ENCODE results near the gene WDR1.

The WDR1 gene

DNA sequence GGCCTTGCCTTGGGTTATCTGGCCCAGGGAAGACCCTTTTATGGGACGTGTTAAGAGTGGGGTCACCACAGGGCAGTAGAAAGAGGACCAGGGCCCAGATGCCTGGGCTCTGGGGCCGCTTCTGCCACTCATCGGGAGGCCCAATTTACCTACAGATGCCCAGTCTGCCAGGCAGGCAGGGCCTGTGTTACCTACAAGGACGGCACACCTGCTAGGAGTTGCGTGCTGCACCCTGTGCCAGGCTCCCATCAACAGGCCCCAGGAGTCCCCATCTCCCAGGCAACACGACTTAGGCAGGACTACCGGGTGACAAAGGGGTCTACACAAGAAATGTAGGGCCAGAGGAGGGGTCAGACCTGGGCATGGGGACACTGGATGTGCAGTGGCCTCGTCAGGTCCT lies 34.6 kb downstream of the WDR1 start:
- WGBS, 2 experiments (ENCODE audit: insufficient coverage in 2 of 2), result 94 to 95% methylated on average over 7 to 8 of the region's 8 CpGs
- Histone ChIP-seq H3K4me3 (ENCODE audit: extremely low read depth, insufficient read depth, low read length, poor library complexity, severe bottlenecking) (no peak overlapping the region), H3K27ac (ENCODE audit: low read depth, low read length, severe bottlenecking) (no peak overlapping the region), H3K4me1 (ENCODE audit: control insufficient read depth, insufficient read depth, low read length, poor library complexity, severe bottlenecking) (no peaks in the 10 kb centered on the region), H3K9me3 (ENCODE audit: control insufficient read depth, low read length) (no peaks in the 10 kb centered on the region), H3K36me3 (ENCODE audit: control insufficient read depth, insufficient read depth, low read length) (peaks cover 99% of the 10 kb centered on the region)

DNA sequence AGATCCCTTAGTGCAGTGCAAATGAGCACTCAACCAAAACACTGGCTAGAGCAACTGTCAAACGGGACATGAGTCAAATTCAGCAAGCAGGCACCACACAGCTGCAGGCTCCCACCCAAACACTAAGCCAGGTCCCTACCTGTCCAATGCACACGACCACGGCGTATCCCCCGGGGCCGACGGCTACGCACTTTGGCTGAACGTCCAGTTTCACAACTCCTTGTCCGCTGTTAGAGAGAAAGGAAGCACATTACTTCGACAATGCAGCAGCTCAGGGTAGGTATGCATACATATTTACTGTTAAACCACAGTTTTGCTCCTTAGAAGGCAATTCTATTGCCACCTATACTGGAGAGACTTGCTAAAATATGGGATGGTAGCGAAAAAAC lies 35.4 kb downstream of the WDR1 start:
- no peak overlapping the region for H3K4me3 ChIP-seq (ENCODE audit: extremely low read depth, insufficient read depth, low read length, poor library complexity, severe bottlenecking)
- peaks cover 99% of the 10 kb centered on the region for H3K36me3 ChIP-seq (ENCODE audit: control insufficient read depth, insufficient read depth, low read length)
- WGBS, 2 experiments (ENCODE audit: insufficient coverage in 2 of 2), result 95 to 99% methylated on average over 10 of the region's 12 CpGs
- H3K9me3 ChIP-seq (ENCODE audit: control insufficient read depth, low read length), result no peaks in the 10 kb centered on the region
- H3K27ac ChIP-seq (ENCODE audit: low read depth, low read length, severe bottlenecking), result no peak overlapping the region
- H3K4me1 ChIP-seq (ENCODE audit: control insufficient read depth, insufficient read depth, low read length, poor library complexity, severe bottlenecking), result no peaks in the 10 kb centered on the region

DNA sequence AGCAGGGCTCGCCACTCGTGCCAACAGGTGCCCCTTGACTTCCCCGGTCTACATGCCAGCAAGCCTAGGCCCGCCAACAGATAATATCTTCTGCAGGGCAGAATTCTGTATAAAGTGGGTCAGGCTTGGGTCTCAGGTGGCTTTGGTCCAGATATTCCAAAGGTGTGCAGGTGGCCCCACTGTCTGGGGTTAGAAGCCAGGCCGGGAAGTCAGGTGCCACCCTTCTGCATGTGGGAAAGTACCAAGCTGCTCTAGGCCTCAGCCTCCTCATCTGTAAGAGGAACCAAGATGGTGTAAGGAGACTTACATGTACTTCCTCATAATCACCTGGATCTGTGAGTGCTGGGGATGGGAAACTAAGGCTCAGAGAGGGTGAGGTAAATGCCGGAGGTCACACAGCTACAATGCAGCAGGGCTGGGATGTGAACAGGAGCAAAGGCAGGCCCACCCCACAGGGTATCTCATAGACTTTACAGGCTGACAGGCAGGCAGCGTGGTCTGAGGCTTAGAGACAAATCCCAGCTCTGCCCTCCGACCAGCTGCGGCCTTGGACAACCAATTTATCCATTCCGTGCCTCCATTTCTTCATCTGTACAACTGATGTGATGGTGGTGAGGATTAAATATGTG lies 35.9 kb downstream of the WDR1 start:
- H3K9me3 ChIP-seq (ENCODE audit: control insufficient read depth, low read length), result no peaks in the 10 kb centered on the region
- H3K27ac ChIP-seq (ENCODE audit: low read depth, low read length, severe bottlenecking), result no peak overlapping the region
- H3K36me3 ChIP-seq (ENCODE audit: control insufficient read depth, insufficient read depth, low read length), result peaks cover 99% of the 10 kb centered on the region
- no peak overlapping the region for H3K4me3 ChIP-seq (ENCODE audit: extremely low read depth, insufficient read depth, low read length, poor library complexity, severe bottlenecking)
- 93 to 96% methylated on average over 6 to 9 of the region's 10 CpGs for WGBS, 2 experiments (ENCODE audit: insufficient coverage in 2 of 2)
- H3K4me1 ChIP-seq (ENCODE audit: control insufficient read depth, insufficient read depth, low read length, poor library complexity, severe bottlenecking), result peaks cover 4% of the 10 kb centered on the region

DNA sequence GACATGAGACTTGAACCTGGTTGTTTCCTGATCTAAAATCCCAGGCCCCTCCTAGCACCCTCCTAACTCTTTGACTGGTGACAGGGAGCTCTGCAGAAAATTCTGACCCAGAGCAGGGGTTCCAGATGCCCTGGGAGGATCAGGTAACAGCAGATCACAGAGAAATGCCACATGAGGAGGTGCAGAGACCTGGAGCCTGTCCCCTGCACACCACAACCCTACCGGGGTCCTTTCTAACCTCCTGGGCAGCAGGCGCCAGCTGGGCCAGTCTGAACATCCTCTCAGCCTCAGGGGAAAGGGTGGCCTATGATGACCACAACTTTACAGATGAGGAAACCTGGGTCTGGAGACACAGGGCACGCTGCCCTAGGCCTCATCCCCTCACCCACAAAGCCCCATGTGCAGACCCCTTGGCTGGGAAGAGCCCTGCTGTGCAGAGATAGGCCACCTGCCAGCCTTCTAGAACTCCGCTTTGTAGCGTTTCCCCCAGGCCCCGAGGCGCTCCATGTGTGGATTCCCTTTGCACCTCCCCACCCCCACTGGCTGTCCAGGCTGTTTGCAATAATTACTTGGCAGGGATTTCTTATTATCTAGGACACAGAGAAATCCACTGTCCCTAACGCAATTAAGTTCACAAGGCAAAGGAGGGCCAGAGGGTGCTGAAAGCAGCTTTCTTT lies 36.5 kb downstream of the WDR1 start:
- Histone ChIP-seq H3K36me3 (ENCODE audit: control insufficient read depth, insufficient read depth, low read length) (peaks cover 99% of the 10 kb centered on the region), H3K4me3 (ENCODE audit: extremely low read depth, insufficient read depth, low read length, poor library complexity, severe bottlenecking) (no peak overlapping the region), H3K9me3 (ENCODE audit: control insufficient read depth, low read length) (no peaks in the 10 kb centered on the region), H3K4me1 (ENCODE audit: control insufficient read depth, insufficient read depth, low read length, poor library complexity, severe bottlenecking) (peaks cover 8% of the 10 kb centered on the region), H3K27ac (ENCODE audit: low read depth, low read length, severe bottlenecking) (no peak overlapping the region)
- 94 to 98% methylated on average over 7 of the region's 8 CpGs for WGBS, 2 experiments (ENCODE audit: insufficient coverage in 2 of 2)

DNA sequence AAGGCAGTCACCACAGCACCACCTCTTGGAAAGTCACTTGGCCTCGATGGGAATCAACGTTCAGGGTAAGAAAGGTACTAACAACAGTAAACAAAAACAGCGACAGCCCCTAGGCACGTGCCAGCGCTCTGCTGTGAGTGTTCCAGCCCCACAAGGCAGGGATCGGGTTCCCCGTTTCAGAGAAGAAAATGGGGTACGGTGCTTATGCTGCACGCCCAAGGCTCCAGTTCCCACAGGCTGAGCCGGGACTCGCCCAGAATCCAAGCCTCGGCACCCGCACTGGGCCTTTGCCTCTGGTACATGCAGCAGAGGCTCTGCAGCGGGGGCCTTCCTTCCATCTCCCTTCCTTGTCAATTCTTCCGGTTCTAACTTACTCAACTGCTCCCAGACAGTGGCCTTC lies 37.3 kb downstream of the WDR1 start:
- peaks cover 12% of the 10 kb centered on the region for H3K4me1 ChIP-seq (ENCODE audit: control insufficient read depth, insufficient read depth, low read length, poor library complexity, severe bottlenecking)
- WGBS, 2 experiments (ENCODE audit: insufficient coverage in 2 of 2), result 88 to 91% methylated on average over 15 of the region's 15 CpGs
- H3K9me3 ChIP-seq (ENCODE audit: control insufficient read depth, low read length), result no peaks in the 10 kb centered on the region
- peaks cover 99% of the 10 kb centered on the region for H3K36me3 ChIP-seq (ENCODE audit: control insufficient read depth, insufficient read depth, low read length)
- H3K27ac ChIP-seq (ENCODE audit: low read depth, low read length, severe bottlenecking), result no peak overlapping the region
- H3K4me3 ChIP-seq (ENCODE audit: extremely low read depth, insufficient read depth, low read length, poor library complexity, severe bottlenecking), result no peak overlapping the region

DNA sequence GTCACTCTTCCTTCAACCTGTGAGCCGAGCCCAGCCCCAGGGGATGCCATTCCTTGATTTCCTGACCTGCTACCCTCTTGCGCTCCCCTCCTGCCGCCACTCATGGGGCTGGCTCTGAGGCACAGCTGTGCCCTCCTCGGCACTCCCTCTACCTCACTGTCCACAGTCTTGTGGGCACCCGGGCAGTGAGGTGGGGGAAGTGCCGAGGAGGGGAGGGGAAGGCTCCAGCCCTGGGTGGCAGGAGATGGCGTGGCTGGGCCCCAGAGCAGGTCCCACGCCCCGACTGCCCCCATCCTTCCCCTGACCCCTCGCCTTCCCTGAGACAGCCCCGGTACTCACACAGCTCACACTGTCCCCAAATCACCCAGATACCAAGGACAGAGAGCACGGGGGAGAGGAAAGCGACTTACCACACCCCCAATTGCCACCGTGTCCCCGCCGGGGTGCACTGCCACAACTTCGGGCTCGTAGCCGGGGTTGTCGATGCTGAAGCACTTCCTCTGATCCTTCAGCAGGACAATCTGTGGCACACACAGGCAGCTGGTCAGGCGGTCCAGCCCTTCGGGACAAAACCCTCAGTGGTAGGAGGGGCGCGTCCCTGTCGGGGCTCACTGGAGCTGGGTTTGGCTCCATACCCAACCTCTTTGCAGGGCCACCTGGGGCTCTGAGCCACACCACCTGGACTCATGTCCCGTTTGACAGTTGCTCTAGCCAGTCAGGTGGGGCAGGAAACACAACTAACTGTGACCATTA lies 37.9 kb downstream of the WDR1 start:
- 96 to 98% methylated on average over 15 to 19 of the region's 26 CpGs for WGBS, 2 experiments (ENCODE audit: insufficient coverage in 2 of 2)
- Histone ChIP-seq H3K9me3 (ENCODE audit: control insufficient read depth, low read length) (no peaks in the 10 kb centered on the region), H3K36me3 (ENCODE audit: control insufficient read depth, insufficient read depth, low read length) (peaks cover 99% of the 10 kb centered on the region), H3K4me1 (ENCODE audit: control insufficient read depth, insufficient read depth, low read length, poor library complexity, severe bottlenecking) (peaks cover 12% of the 10 kb centered on the region), H3K27ac (ENCODE audit: low read depth, low read length, severe bottlenecking) (no peak overlapping the region), H3K4me3 (ENCODE audit: extremely low read depth, insufficient read depth, low read length, poor library complexity, severe bottlenecking) (no peak overlapping the region)

DNA sequence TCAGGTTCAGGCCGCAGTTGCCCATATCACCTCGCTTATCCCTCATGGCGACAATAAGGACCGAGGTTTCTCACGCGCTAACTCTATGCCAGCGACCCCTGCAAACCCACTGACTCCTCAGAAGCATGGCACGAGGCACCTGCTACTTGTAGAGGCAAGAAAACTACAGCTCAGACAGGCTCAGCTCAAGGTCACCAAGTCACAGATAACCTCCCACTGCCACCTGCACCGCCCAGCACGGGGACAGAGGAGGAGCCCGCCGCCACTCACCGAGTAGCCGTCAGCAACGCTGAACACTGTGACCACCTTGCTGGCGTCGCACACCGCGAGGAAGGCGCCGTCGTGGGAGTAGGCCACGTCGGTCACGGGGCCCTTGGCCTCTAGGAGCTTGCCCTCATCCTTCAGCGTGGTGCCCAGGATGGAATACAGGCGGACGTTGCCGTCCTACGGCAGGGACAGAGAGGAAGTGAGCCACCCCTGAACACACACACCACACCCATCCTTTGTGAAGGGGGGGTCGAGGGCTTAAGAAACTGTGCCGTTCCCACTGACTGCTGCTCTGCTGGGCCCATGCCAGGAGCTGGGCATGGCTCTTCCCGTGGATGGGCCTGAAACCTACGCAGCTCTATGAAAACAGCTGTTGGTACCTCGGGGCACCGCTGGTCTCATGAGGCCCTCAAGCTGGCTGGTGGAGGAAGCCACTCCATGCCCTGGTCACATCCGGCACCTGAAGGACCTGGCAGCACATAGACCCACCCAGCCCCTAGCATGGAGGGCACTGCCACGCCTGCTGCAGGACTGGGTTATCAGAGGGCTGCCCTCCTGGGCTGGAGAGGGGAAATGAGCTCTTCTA lies 38.9 kb downstream of the WDR1 start:
- Histone ChIP-seq H3K27ac (ENCODE audit: low read depth, low read length, severe bottlenecking) (no peak overlapping the region), H3K4me1 (ENCODE audit: control insufficient read depth, insufficient read depth, low read length, poor library complexity, severe bottlenecking) (peaks cover 12% of the 10 kb centered on the region), H3K36me3 (ENCODE audit: control insufficient read depth, insufficient read depth, low read length) (peaks cover 97% of the 10 kb centered on the region), H3K9me3 (ENCODE audit: control insufficient read depth, low read length) (no peaks in the 10 kb centered on the region), H3K4me3 (ENCODE audit: extremely low read depth, insufficient read depth, low read length, poor library complexity, severe bottlenecking) (no peak overlapping the region)
- 96% methylated on average over 26 to 29 of the region's 38 CpGs for WGBS, 2 experiments (ENCODE audit: insufficient coverage in 2 of 2)

DNA sequence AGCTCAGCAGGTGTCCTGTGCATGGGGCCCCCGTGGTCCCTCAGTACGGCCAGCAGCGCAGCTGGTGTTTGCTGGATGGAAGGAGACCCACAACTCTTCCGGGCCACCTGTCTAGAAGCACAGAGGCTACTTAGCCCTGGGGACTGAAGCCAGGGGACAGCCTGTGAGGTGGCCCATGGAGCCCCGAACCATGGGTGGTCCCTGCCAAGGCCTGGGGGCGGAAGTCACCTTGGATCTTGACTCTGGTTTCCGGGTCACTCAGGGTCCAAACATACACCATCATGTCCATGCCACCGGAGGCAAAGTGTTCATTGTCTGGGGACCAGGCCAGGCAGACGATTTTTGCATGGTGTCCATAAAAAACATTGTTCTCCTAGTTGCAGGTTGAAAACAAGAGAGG lies 39.5 kb downstream of the WDR1 start:
- peaks cover 97% of the 10 kb centered on the region for H3K36me3 ChIP-seq (ENCODE audit: control insufficient read depth, insufficient read depth, low read length)
- H3K27ac ChIP-seq (ENCODE audit: low read depth, low read length, severe bottlenecking), result no peak overlapping the region
- WGBS, 2 experiments (ENCODE audit: insufficient coverage in 2 of 2), result 85 to 90% methylated on average over 9 of the region's 9 CpGs
- peaks cover 12% of the 10 kb centered on the region for H3K4me1 ChIP-seq (ENCODE audit: control insufficient read depth, insufficient read depth, low read length, poor library complexity, severe bottlenecking)
- no peak overlapping the region for H3K4me3 ChIP-seq (ENCODE audit: extremely low read depth, insufficient read depth, low read length, poor library complexity, severe bottlenecking)
- no peaks in the 10 kb centered on the region for H3K9me3 ChIP-seq (ENCODE audit: control insufficient read depth, low read length)

DNA sequence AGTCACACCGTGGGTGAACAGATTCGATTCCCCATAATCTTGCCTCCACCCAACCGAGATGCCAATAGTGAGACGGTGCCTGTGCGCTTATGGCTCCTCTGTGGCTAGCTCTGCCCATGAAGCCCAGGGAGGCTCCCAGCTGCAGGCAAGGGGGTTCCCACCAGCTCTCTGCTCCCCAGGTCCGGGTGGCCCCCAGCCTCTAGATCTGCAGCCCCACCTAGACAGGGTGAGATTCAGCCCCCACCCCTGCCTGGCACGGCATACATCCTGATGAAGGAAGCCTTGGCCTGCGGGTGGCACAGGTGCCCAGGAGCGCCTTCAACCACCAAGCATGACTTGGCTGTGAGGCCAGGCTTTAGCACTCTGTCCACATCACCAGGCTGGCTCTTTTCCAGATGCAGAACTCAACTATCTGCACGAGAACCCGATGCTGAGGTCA lies 40.6 kb downstream of the WDR1 start:
- WGBS, 2 experiments (ENCODE audit: insufficient coverage in 2 of 2), result 95 to 96% methylated on average over 9 to 11 of the region's 11 CpGs
- Histone ChIP-seq H3K4me3 (ENCODE audit: extremely low read depth, insufficient read depth, low read length, poor library complexity, severe bottlenecking) (no peak overlapping the region), H3K4me1 (ENCODE audit: control insufficient read depth, insufficient read depth, low read length, poor library complexity, severe bottlenecking) (peaks cover 12% of the 10 kb centered on the region), H3K27ac (ENCODE audit: low read depth, low read length, severe bottlenecking) (peak overlapping the region; percentile 36), H3K36me3 (ENCODE audit: control insufficient read depth, insufficient read depth, low read length) (peaks cover 90% of the 10 kb centered on the region), H3K9me3 (ENCODE audit: control insufficient read depth, low read length) (no peaks in the 10 kb centered on the region)

DNA sequence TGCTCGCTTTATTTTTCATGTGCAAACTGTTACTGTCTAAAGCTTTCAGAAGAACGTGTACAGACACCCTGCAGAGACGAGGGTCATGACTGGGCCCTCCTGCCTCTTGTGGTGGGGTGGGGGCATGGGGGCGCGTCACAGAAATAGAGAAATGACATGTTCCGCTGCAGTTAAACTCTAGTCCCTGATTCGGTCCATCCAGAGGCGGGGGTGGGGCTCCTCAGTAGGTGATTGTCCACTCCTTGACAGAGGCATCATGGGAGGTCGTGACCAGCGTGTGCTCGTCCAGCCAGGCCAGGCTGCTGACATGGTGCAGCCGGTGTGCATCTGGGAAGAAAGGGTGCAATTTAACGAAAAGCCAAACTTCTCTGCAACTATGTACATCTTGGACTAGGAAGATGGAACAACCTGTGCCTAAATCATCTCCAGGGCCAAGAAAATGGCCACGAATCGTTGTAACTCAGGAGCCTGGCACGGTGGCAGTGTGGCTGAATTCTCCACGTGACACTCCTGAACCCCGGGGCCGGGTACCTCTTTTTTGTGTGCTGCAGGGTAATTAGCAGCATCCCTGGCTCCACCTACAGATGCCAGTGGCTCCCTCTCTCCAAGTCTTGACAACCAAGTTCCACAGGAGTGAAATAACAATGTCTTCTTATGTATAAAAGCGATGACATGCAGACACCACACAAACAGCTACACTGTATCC lies 41.3 kb downstream of the WDR1 start:
- Histone ChIP-seq H3K9me3 (ENCODE audit: control insufficient read depth, low read length) (no peaks in the 10 kb centered on the region), H3K4me3 (ENCODE audit: extremely low read depth, insufficient read depth, low read length, poor library complexity, severe bottlenecking) (no peak overlapping the region), H3K4me1 (ENCODE audit: control insufficient read depth, insufficient read depth, low read length, poor library complexity, severe bottlenecking) (peaks cover 12% of the 10 kb centered on the region), H3K27ac (ENCODE audit: low read depth, low read length, severe bottlenecking) (peak overlapping the region; percentile 42), H3K36me3 (ENCODE audit: control insufficient read depth, insufficient read depth, low read length) (peaks cover 83% of the 10 kb centered on the region)
- WGBS, 2 experiments (ENCODE audit: insufficient coverage in 2 of 2), result 93 to 95% methylated on average over 18 to 19 of the region's 20 CpGs

Measured in mesodermal cell (in vitro differentiated cells).